Activated CD8-positive, alpha-beta memory T cell treated with anti-CD3 and anti-CD28 coated beads, Interleukin-2, amount 50 U/mL, for 4 hours (primary cell): ENCODE measurements around the gene GUCA1C.

ENCODE experiments used
- DNase-seq: peaks from one replicate; pipeline ENCODE4 v3.0.0-alpha.2; 2020

Gene GUCA1C

GRCh38 chr3:108899530-108899929 lies 54.1 kb downstream of the GUCA1C start:
- DNase-seq = no peak

- DNase-seq = no peak
Observed at GRCh38 chr3:108897883-108898282, 55.8 kb downstream of the GUCA1C start.

- DNase-seq = no peak
Observed at GRCh38 chr3:108894981-108895380, 58.7 kb downstream of the GUCA1C start.

GRCh38 chr3:108891833-108892232 lies 61.8 kb downstream of the GUCA1C start:
- DNase-seq = no peak

- no peak for DNase-seq
Observed at GRCh38 chr3:108887777-108888176, 65.9 kb downstream of the GUCA1C start.

GRCh38 chr3:108887121-108887520 lies 66.6 kb downstream of the GUCA1C start:
- DNase-seq = no peak

- DNase-seq = no peak
Observed at GRCh38 chr3:108883373-108883772, 70.3 kb downstream of the GUCA1C start.

- DNase-seq = no peak
Observed at GRCh38 chr3:108882762-108883161, 70.9 kb downstream of the GUCA1C start.

- no peak for DNase-seq
Observed at GRCh38 chr3:108879915-108880314, 73.8 kb downstream of the GUCA1C start.

GRCh38 chr3:108877901-108878300 lies 75.8 kb downstream of the GUCA1C start:
- DNase-seq = no peak

GRCh38 chr3:108863799-108864135 lies 89.9 kb downstream of the GUCA1C start:
- no peak for DNase-seq

GRCh38 chr3:108862865-108863798 lies 90.5 kb downstream of the GUCA1C start:
- no peak for DNase-seq

GRCh38 chr3:108861401-108861800 lies 92.3 kb downstream of the GUCA1C start:
- no peak for DNase-seq
